ENCODE data around the gene SPDYC. TPM values are rescaled to one million over a fixed set of nuclear protein-coding genes. Genes with fewer than 3 reads are reported as not detected.
"Not testable (repeated sequence)": the region's sequence is repeated elsewhere in the genome, so short reads cannot be mapped to it uniquely, and the experiment has no call there.

Gene SPDYC
- total and polyA plus RNA-seq, 7 experiments from 2014 or later: not detected

DNA sequence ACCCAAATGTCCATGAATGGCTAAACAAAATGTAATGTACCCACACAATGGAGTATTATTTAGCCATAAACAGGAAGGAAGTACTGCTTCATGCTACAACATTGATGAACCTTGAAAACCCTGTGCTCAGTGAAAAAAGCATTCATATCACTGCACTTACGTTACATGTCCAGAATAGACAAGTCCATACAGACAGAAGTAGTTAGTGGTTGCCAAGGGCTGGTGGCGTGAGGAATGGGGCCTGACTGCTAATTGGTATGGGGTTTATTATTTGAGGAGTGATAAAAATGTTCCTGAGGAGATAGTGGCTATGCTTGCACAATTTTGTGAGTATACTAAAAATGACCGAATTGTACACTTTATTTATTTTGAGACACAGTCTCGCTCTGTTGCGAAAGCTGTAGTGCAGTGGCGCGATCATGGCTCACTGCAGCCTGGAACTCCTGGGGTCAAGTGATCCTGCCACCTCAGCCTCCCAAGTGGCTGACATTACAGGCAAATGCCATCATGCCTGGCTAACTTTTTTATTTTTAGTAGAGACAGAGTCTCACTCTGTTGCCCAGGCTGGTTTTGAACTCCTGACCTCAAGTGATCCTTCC, 28.0 kb upstream of the SPDYC start:
- no peak overlapping the region for H3K27ac ChIP-seq (ENCODE audit: low read depth, low read length)
- no peaks in the 10 kb centered on the region for H3K36me3 ChIP-seq (ENCODE audit: control insufficient read depth in 2 of 3, insufficient read depth in 3 of 3, low read length in 3 of 3)
- H3K27me3 ChIP-seq (ENCODE audit: control insufficient read depth in 2 of 2, insufficient read depth in 2 of 2, low read length in 2 of 2): no peaks in the 10 kb centered on the region
- no peaks in the 10 kb centered on the region for H3K4me1 ChIP-seq (ENCODE audit: control insufficient read depth in 2 of 2, insufficient read depth in 2 of 2, low read length in 2 of 2)
- no peak for DNase-seq
- ATAC-seq: no peak
- Mint-ChIP-seq H3K27me3 (peaks cover 0 to 36% (median 0%) of the 10 kb centered on the region in 5 donors), H3K4me3 (no peak overlapping the region), H3K9me3 (no peaks in the 10 kb centered on the region), H3K4me1 (peaks cover 0 to 7% (median 4%) of the 10 kb centered on the region in 7 donors), H3K36me3 (no peaks in the 10 kb centered on the region), H3K27ac (peak overlapping the region in 2 of 9 donors; percentile 41 to 51)
- intact Hi-C loops (cut with micrococcal nuclease): no loop called here
- ChIA-PET POLR2A (no interaction called here), CTCF (interaction anchor here (0.5 kb wide), 1 partner anchor 12 kb away, joined by 4 read pairs; no protein-coding TSS in a partner anchor)
- no peak overlapping the region for H3K4me3 ChIP-seq (ENCODE audit: low read length)
- H3K9me3 ChIP-seq (ENCODE audit: control insufficient read depth in 2 of 3, low read length in 3 of 3): no peaks in the 10 kb centered on the region

GRCh38 chr11:65147352-65148075, 22.5 kb upstream of the SPDYC start:
- H3K27me3 Mint-ChIP-seq: peaks cover 0 to 17% (median 0%) of the 10 kb centered on the region in 5 donors
- CTCF ChIA-PET: interaction anchor here (0.6 kb wide), 1 partner anchor 967 kb away, joined by 3 read pairs; no protein-coding TSS in a partner anchor
- intact Hi-C loops (cut with micrococcal nuclease): no loop called here
- ATAC-seq: no peak
- POLR2A ChIA-PET: interaction anchor here (5.7 kb wide), 1 partner anchor 13 kb away, joined by 29 read pairs; the partner anchor contains the start of gene SYVN1
- H3K27me3 ChIP-seq (ENCODE audit: control insufficient read depth in 2 of 2, insufficient read depth in 2 of 2, low read length in 2 of 2): no peaks in the 10 kb centered on the region
- H3K27ac ChIP-seq (ENCODE audit: low read depth, low read length): no peak overlapping the region
- DNase-seq: no peak
- no peaks in the 10 kb centered on the region for H3K36me3 ChIP-seq (ENCODE audit: control insufficient read depth in 2 of 3, insufficient read depth in 3 of 3, low read length in 3 of 3)
- H3K4me3 Mint-ChIP-seq: no peak overlapping the region
- peaks cover 0 to 3% (median 0%) of the 10 kb centered on the region in 5 donors for H3K36me3 Mint-ChIP-seq
- H3K9me3 ChIP-seq (ENCODE audit: control insufficient read depth in 2 of 3, low read length in 3 of 3): no peaks in the 10 kb centered on the region
- peaks cover 0 to 10% (median 0%) of the 10 kb centered on the region in 7 donors for H3K4me1 Mint-ChIP-seq
- no peak overlapping the region for H3K27ac Mint-ChIP-seq
- H3K9me3 Mint-ChIP-seq: peaks cover 0 to 1% (median 0%) of the 10 kb centered on the region in 11 donors
- no peak overlapping the region for H3K4me3 ChIP-seq (ENCODE audit: low read length)
- H3K4me1 ChIP-seq (ENCODE audit: control insufficient read depth in 2 of 2, insufficient read depth in 2 of 2, low read length in 2 of 2): no peaks in the 10 kb centered on the region

DNA sequence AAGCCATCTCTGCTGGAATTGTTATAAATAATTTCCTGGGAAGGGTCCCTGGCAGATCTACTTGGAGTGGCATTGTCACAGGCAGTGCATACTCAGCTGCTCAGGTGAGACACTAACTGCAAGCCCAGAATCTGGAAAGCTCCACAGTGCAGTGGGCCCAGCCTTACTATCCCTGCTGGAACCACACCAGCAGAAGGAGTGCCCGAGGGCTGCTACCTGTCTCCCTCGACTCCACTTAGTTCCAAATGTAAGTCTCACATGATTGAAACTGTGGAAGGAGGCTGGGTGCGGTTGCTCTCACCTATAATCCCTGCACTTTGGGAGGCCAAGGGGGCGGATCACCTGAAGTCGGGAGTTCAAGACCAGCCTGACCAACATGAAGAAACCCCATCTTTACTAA, 21.4 kb upstream of the SPDYC start:
- no peak overlapping the region for H3K4me3 Mint-ChIP-seq
- peaks cover 0 to 12% (median 0%) of the 10 kb centered on the region in 7 donors for H3K4me1 Mint-ChIP-seq
- Histone ChIP-seq H3K27ac (ENCODE audit: low read depth, low read length) (no peak overlapping the region), H3K9me3 (ENCODE audit: control insufficient read depth in 2 of 3, low read length in 3 of 3) (no peaks in the 10 kb centered on the region), H3K4me3 (ENCODE audit: low read length) (no peak overlapping the region), H3K27me3 (ENCODE audit: control insufficient read depth in 2 of 2, insufficient read depth in 2 of 2, low read length in 2 of 2) (no peaks in the 10 kb centered on the region), H3K4me1 (ENCODE audit: control insufficient read depth in 2 of 2, insufficient read depth in 2 of 2, low read length in 2 of 2) (no peaks in the 10 kb centered on the region), H3K36me3 (ENCODE audit: control insufficient read depth in 2 of 3, insufficient read depth in 3 of 3, low read length in 3 of 3) (no peaks in the 10 kb centered on the region)
- peaks cover 0 to 1% (median 0%) of the 10 kb centered on the region in 11 donors for H3K9me3 Mint-ChIP-seq
- ChIA-PET CTCF (interaction anchor here (0.6 to 1.0 kb wide), 2 partner anchors 13 to 19 kb away, joined by 3 read pairs; no protein-coding TSS in a partner anchor), POLR2A (no interaction called here)
- no peak overlapping the region for H3K27ac Mint-ChIP-seq
- no peak for DNase-seq
- ATAC-seq: no peak
- peaks cover 0 to 17% (median 0%) of the 10 kb centered on the region in 5 donors for H3K27me3 Mint-ChIP-seq
- peaks cover 0 to 3% (median 0%) of the 10 kb centered on the region in 5 donors for H3K36me3 Mint-ChIP-seq
- intact Hi-C loops (cut with micrococcal nuclease): no loop called here

DNA sequence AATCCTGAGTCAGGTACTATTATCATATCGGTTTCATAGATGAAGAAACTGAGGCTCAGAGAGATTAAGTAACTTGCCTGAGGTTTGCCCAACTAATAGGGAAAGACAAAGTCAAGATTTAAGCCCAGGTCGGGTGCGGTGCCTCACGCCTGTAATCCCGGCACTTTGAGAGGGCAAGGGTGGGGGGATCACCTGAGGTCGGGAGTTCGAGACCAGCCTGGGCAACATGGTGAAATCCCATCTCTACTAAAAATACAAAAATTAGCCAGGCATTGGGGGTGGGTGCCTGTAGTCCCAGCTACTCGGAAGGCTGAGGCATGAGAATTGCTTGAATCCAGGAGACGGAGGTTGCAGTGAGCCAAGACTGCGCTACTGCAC, 19.9 kb upstream of the SPDYC start:
- peaks cover 0 to 12% (median 0%) of the 10 kb centered on the region in 7 donors for H3K4me1 Mint-ChIP-seq
- ATAC-seq; intact Hi-C loops (cut with micrococcal nuclease): not testable (repeated sequence)

GRCh38 chr11:65150509-65151299, 19.3 kb upstream of the SPDYC start:
- no peaks in the 10 kb centered on the region for H3K9me3 ChIP-seq (ENCODE audit: control insufficient read depth in 2 of 3, low read length in 3 of 3)
- peaks cover 0 to 5% (median 0%) of the 10 kb centered on the region in 5 donors for H3K27me3 Mint-ChIP-seq
- ATAC-seq (peak; percentile 94), DNase-seq (no peak)
- H3K9me3 Mint-ChIP-seq: peaks cover 0 to 1% (median 0%) of the 10 kb centered on the region in 11 donors
- no peak overlapping the region for H3K27ac ChIP-seq (ENCODE audit: low read depth, low read length)
- H3K4me1 Mint-ChIP-seq: peaks cover 0 to 12% (median 0%) of the 10 kb centered on the region in 7 donors
- H3K27ac Mint-ChIP-seq: no peak overlapping the region
- H3K4me3 ChIP-seq (ENCODE audit: low read length): no peak overlapping the region
- no peaks in the 10 kb centered on the region for H3K27me3 ChIP-seq (ENCODE audit: control insufficient read depth in 2 of 2, insufficient read depth in 2 of 2, low read length in 2 of 2)
- H3K4me3 Mint-ChIP-seq: no peak overlapping the region
- no peaks in the 10 kb centered on the region for H3K36me3 ChIP-seq (ENCODE audit: control insufficient read depth in 2 of 3, insufficient read depth in 3 of 3, low read length in 3 of 3)
- POLR2A ChIA-PET: no interaction called here
- CTCF ChIA-PET: no interaction called here
- intact Hi-C loops (cut with micrococcal nuclease): no loop called here
- H3K36me3 Mint-ChIP-seq: peaks cover 0 to 3% (median 0%) of the 10 kb centered on the region in 5 donors
- no peaks in the 10 kb centered on the region for H3K4me1 ChIP-seq (ENCODE audit: control insufficient read depth in 2 of 2, insufficient read depth in 2 of 2, low read length in 2 of 2)

More for the DNA sequence above, 19.9 kb upstream of the SPDYC start:
- H3K27me3 ChIP-seq (ENCODE audit: control insufficient read depth in 2 of 2, insufficient read depth in 2 of 2, low read length in 2 of 2); DNase-seq; H3K36me3 ChIP-seq (ENCODE audit: control insufficient read depth in 2 of 3, insufficient read depth in 3 of 3, low read length in 3 of 3); H3K4me3 ChIP-seq (ENCODE audit: low read length); H3K27ac ChIP-seq (ENCODE audit: low read depth, low read length); H3K4me3 Mint-ChIP-seq; H3K27ac Mint-ChIP-seq; POLR2A ChIA-PET; H3K4me1 ChIP-seq (ENCODE audit: control insufficient read depth in 2 of 2, insufficient read depth in 2 of 2, low read length in 2 of 2); H3K9me3 ChIP-seq (ENCODE audit: control insufficient read depth in 2 of 3, low read length in 3 of 3); H3K36me3 Mint-ChIP-seq; H3K9me3 Mint-ChIP-seq; CTCF ChIA-PET: not testable (repeated sequence)
- H3K27me3 Mint-ChIP-seq: peaks cover 0 to 11% (median 0%) of the 10 kb centered on the region in 5 donors

DNA sequence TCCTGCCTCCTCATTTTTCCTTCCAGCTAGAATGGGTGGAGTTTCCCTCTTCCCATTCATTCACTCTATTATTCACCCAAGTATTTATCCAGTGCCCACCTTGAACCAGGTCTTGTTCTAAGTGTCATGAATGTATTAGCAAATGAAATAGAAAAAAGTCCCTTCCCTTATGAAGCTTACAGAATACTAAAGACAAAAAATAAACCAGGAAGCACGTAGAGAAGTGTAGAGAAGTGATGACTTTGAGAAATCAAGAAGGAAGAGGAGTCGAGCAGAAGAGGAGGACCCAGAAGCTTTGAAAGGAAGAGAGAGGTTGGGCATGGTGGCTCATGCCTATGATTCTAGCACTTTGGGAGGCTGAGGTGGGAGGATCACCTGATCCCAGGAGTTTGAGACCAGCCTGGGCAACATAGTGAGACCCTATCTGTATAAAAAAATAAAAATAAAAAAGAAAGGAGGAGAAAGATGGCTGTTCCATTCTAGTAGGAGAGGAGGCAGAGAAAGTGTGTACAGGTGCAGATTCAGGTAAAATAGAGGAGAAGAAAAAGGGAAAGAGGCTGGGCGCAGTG, 18.6 kb upstream of the SPDYC start:
- no peak overlapping the region for H3K4me3 ChIP-seq (ENCODE audit: low read length)
- no peak overlapping the region for H3K27ac ChIP-seq (ENCODE audit: low read depth, low read length)
- ChIA-PET CTCF (no interaction called here), POLR2A (no interaction called here)
- no peaks in the 10 kb centered on the region for H3K27me3 ChIP-seq (ENCODE audit: control insufficient read depth in 2 of 2, insufficient read depth in 2 of 2, low read length in 2 of 2)
- no peak for DNase-seq
- H3K4me3 Mint-ChIP-seq: no peak overlapping the region
- H3K9me3 Mint-ChIP-seq: peaks cover 0 to 1% (median 0%) of the 10 kb centered on the region in 11 donors
- peak overlapping the region in 1 of 9 donors; percentile 53 for H3K27ac Mint-ChIP-seq
- H3K4me1 Mint-ChIP-seq: peaks cover 0 to 12% (median 0%) of the 10 kb centered on the region in 7 donors
- H3K36me3 ChIP-seq (ENCODE audit: control insufficient read depth in 2 of 3, insufficient read depth in 3 of 3, low read length in 3 of 3): no peaks in the 10 kb centered on the region
- intact Hi-C loops (cut with micrococcal nuclease): no loop called here
- peaks cover 0 to 4% (median 0%) of the 10 kb centered on the region in 5 donors for H3K27me3 Mint-ChIP-seq
- H3K36me3 Mint-ChIP-seq: peaks cover 0 to 3% (median 0%) of the 10 kb centered on the region in 5 donors
- no peaks in the 10 kb centered on the region for H3K9me3 ChIP-seq (ENCODE audit: control insufficient read depth in 2 of 3, low read length in 3 of 3)
- no peak for ATAC-seq
- H3K4me1 ChIP-seq (ENCODE audit: control insufficient read depth in 2 of 2, insufficient read depth in 2 of 2, low read length in 2 of 2): no peaks in the 10 kb centered on the region
